ENCODE results near the gene RMND5B. TPM values are rescaled to one million over a fixed set of nuclear protein-coding genes. Genes with fewer than 3 reads are reported as not detected.
A peak's percentile ranks its signal among the peaks of the same experiment; 100 is the strongest.

Gene RMND5B
- total RNA-seq, 2 donors from 2014 or later = 25.7 to 49.8 TPM

- Histone ChIP-seq H3K9me3 (no peaks in the 10 kb centered on the region), H3K4me3 (no peak overlapping the region), H3K36me3 (replicated peaks in 1 of 2; ENCODE audit: insufficient read depth in 1 of 2, low read depth in 2 of 2) (no peaks in the 10 kb centered on the region), H3K4me1 (peaks cover 20% of the 10 kb centered on the region), H3K27ac (no peak overlapping the region), H3K27me3 (peaks cover 0 to 8% of the 10 kb centered on the region in 2 donors)
- ATAC-seq = no peak
- 25 to 31% methylated on average over 16 to 22 of the region's 22 CpGs for WGBS, 2 donors
- intact Hi-C loops (cut with DNase I) = no loop called here
- DNase-seq = no peak
- no peak for TF ChIP-seq CTCF (IDR thresholded peaks at IDR 0.05)
- no peak for TF ChIP-seq POLR2A (IDR thresholded peaks at IDR 0.05)
These were observed 14.5 kb upstream of the RMND5B start for GRCh38 chr5:178116143-178116885.

- Histone ChIP-seq H3K36me3 (replicated peaks in 1 of 2; ENCODE audit: insufficient read depth in 1 of 2, low read depth in 2 of 2) (no peaks in the 10 kb centered on the region), H3K4me1 (peaks cover 25% of the 10 kb centered on the region), H3K4me3 (no peak overlapping the region), H3K9me3 (no peaks in the 10 kb centered on the region), H3K27me3 (peaks cover 0 to 4% of the 10 kb centered on the region in 2 donors), H3K27ac (no peak overlapping the region)
- DNase-seq = no peak
- intact Hi-C loops (cut with DNase I) = no loop called here
- TF ChIP-seq CTCF (IDR thresholded peaks at IDR 0.05) (no peak), POLR2A (IDR thresholded peaks at IDR 0.05) (no peak)
- no peak for ATAC-seq
- 56 to 69% methylated on average over 11 to 17 of the region's 18 CpGs for WGBS, 2 donors
These were observed 12.7 kb upstream of the RMND5B start for GRCh38 chr5:178117923-178118701.

- TF ChIP-seq CTCF (IDR thresholded peaks at IDR 0.05) (no peak), POLR2A (IDR thresholded peaks at IDR 0.05) (no peak)
- 80 to 87% methylated on average over 1 to 23 of the region's 27 CpGs for WGBS, 2 donors
- intact Hi-C loops (cut with DNase I) = loop anchor here (10.0 kb wide), 1 partner anchor 85 kb away; the partner anchor contains the start of gene HNRNPAB
These were observed 10.8 kb upstream of the RMND5B start for GRCh38 chr5:178119915-178120606.

GRCh38 chr5:178120607-178121357 lies 10.0 kb upstream of the RMND5B start:
- peaks cover 13% of the 10 kb centered on the region for H3K4me1 ChIP-seq
- intact Hi-C loops (cut with DNase I) = loop anchor here (10.0 kb wide), 1 partner anchor 84 kb away; the partner anchor contains the start of gene HNRNPAB
- DNase-seq = peak; percentile 93 to 98 (median 96)
- no peaks in the 10 kb centered on the region for H3K9me3 ChIP-seq
- 21 to 23% methylated on average over 15 to 26 of the region's 29 CpGs for WGBS, 2 donors
- H3K27ac ChIP-seq = peak overlapping the region in 1 of 4 donors; percentile 5
- H3K4me3 ChIP-seq = no peak overlapping the region
- peak; percentile 97 for ATAC-seq
- H3K27me3 ChIP-seq = no peaks in the 10 kb centered on the region
- TF ChIP-seq POLR2A (IDR thresholded peaks at IDR 0.05) (peak in 2 of 3 donors; percentile 31 to 50), CTCF (IDR thresholded peaks at IDR 0.05) (peak; percentile 41 to 81 (median 77))
- no peaks in the 10 kb centered on the region for H3K36me3 ChIP-seq (replicated peaks in 1 of 2; ENCODE audit: insufficient read depth in 1 of 2, low read depth in 2 of 2)

More at GRCh38 chr5:178119915-178120606, 10.8 kb upstream of the RMND5B start:
- DNase-seq = no peak
- Histone ChIP-seq H3K4me1 (peaks cover 13% of the 10 kb centered on the region), H3K36me3 (replicated peaks in 1 of 2; ENCODE audit: insufficient read depth in 1 of 2, low read depth in 2 of 2) (no peaks in the 10 kb centered on the region), H3K27ac (no peak overlapping the region), H3K4me3 (no peak overlapping the region), H3K9me3 (no peaks in the 10 kb centered on the region), H3K27me3 (no peaks in the 10 kb centered on the region)
- no peak for ATAC-seq

Data from body of pancreas (tissue), 4 donors.